ENCODE results near the gene NEURL4. TPM values are rescaled to one million over a fixed set of nuclear protein-coding genes. Genes with fewer than 3 reads are reported as not detected.
"Not testable (repeated sequence)": the region's sequence is repeated elsewhere in the genome, so short reads cannot be mapped to it uniquely, and the experiment has no call there.

NEURL4 gene
- 44.8 TPM for total RNA-seq

DNA sequence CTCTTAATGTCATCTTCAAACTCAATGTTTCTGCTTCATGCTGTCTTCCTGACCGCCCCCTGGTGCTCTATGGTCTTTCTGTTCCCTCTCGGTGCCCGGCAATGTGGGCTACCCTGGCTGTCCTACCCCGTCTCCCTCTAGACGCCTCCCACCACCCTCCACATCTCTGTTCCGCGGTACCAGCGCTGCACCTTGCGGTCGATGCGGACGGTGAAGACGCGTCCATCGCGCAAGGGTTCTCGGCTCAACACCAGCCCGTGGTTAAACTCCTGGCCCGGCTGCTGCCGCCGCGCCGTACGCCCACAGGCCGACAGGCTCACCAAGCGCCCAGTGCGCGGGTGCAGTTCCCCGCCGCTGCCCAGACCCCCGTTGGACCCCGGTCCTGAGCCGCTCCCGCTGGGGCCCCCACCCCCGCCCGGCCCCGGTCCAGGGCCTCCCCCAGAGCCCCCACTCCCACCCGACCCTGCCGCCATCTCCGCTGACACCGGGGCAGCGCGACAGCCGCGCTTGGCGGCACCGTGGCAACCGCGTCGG is at the start of gene NEURL4:
Gene NEURL4 (minus strand): TSS at position 496 of the 534 bp plus-strand sequence. CDS start 23 bp downstream, at position 473.
- FAIRE-seq, result no peak

DNA sequence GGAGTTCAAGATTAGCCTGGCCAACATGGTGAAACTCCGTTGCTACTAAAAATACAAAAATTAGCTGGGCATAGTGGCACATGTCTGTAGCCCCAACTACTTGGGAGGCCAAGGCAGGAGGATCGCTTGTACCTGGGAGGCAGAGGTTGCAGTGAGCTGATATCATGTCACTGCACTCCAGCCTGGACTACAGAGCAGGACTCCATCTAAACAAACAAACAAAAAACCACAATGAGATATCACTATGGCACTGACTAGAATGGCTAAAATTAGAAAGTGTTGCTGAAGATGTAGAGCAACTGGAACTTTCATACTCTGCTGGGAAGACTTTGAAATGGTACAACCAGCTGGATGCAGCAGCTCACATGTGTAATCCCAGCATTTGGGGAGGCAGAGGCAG is 45.2 kb upstream of the NEURL4 start:
- FAIRE-seq (no peak), DNase-seq (ENCODE audit: low spot score in 2 of 2) (no peak)

More for the DNA sequence above, at the start of gene NEURL4:
- DNase-seq (ENCODE audit: low spot score in 2 of 2), result peak in 1 of 2 donors; percentile 55

DNA sequence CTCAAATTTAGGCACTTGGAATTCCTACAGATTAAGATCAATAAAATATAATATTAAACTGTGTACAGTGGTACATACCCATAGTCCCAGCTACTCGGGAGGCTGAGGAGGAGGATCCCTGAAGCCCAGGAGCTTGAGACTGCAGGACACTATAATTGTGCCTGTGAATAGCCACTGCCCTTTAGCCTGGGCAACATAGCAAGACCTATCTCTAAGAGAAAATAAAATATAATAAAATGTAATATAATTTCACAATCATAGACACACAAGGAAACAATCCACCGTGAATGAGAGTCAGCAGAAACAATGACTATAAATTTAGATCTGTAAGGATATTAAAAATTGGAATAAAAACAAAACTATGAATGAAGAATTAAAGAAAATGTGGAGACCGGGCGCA is 41.7 kb upstream of the NEURL4 start:
- FAIRE-seq (no peak), DNase-seq (ENCODE audit: low spot score in 2 of 2) (no peak)

DNA sequence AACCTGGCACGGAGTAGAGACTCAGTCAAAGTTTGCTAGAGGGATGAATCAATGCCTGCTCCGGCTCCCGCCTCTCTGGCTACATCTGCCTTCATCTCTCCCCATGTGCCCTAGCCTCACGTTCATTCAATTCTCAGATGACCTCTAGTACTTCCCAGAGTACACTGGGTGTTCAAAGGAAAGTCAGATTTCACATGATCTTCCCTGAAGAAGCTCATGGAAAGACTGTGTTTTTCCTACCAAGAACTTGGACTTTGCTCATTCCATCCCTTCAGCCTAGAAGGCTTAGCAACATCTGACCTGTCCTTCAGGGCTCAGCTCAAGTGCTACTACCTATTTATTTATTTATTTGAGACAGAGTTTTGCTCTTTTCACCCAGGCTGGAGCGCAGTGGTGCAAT is 40.7 kb upstream of the NEURL4 start:
- FAIRE-seq (no peak), DNase-seq (ENCODE audit: low spot score in 2 of 2) (no peak)

DNA sequence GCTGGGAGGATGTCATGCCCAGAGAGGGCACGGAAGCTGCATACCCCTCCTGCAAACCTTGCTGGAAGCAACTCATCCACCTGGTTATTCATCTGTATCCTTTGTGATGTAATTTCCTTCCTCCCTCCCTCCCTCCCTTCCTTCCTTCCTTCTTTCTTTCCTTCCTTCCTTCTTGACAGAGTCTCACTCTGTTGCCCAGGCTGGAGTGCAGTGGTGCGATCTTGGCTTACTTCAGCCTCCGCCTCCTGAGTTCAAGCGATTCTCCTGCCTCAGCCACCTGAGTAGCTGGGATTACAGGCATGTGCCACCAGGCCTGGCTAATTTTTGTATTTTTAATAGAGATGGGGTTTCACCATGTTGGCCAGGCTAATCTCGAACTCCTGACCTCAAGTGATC is 39.5 kb upstream of the NEURL4 start:
- DNase-seq (ENCODE audit: low spot score in 2 of 2); FAIRE-seq: not testable (repeated sequence)

DNA sequence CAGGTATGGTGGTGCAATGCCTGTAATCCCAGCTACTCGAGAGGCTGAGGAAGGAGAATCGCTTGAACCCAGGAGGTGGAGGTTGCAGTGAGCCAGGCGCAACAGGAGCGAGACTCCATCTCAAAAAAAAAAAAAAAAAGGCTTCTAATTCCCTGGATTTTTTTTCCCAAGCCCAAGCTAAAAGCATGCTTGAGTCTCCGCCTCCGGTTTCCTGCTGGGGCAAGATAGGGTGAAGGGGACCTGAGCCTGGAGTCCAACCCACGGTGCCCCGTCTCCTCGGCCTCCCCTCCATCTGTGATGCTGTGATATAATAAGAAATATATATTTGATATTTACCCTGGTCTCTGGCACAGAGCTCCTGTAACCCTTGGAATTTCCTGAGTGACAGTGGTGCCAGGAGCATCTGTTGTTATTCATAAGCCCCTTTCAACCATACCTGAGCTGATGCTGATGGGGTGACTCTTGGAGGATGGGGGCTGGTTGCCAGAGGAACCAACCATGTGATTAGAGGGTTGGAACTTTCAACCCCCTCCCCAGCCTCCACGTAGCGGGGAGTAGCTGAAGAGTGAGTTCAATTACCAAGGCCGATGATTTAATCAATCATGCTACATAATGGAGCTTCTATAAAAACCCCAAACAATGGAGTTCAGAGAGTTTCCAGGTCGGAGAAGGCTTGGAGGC is 38.9 kb upstream of the NEURL4 start:
- DNase-seq (ENCODE audit: low spot score in 2 of 2) (no peak), FAIRE-seq (no peak)

DNA sequence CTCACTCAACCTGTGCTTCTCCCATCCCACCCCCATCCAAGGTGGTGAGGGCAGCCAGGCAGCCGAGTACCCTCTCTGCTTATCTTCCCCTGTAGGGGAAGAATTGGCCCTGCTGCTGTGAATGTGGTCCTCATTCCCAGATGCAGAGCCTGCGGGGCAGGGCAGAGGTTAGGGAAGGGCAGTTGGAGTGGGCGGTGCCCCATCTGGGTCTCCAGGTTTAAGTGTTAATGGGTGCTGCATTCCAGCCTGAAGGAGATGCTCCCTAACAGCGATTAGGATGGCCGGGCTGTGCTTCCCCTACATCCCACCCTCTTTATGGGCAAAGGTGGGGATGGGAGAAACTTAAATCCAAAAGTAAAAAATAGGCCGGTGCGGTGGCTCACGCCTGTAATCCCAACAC is 37.9 kb upstream of the NEURL4 start:
- no peak for FAIRE-seq

DNA sequence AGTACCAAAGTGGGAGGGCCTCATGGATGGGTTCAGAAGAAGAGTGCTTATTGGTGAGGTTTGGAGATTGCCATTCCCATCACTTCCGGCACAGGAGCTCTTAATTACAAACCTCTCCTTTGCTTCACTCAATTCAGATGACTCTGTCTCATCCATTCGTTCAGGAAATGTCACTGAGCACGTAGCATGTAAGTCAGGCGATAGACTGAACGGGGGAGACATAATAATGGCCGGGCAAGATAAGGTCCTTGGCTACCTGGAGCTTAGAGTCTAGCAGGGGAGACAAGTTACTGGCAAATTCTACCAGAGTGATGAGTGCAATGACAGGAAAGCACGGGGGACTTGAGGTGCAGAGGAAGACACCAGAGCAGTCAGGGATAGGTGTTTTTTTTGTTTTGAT is 36.8 kb upstream of the NEURL4 start:
- not testable (repeated sequence) for FAIRE-seq; DNase-seq (ENCODE audit: low spot score in 2 of 2)

More for the DNA sequence above, 37.9 kb upstream of the NEURL4 start:
- no peak for DNase-seq (ENCODE audit: low spot score in 2 of 2)

DNA sequence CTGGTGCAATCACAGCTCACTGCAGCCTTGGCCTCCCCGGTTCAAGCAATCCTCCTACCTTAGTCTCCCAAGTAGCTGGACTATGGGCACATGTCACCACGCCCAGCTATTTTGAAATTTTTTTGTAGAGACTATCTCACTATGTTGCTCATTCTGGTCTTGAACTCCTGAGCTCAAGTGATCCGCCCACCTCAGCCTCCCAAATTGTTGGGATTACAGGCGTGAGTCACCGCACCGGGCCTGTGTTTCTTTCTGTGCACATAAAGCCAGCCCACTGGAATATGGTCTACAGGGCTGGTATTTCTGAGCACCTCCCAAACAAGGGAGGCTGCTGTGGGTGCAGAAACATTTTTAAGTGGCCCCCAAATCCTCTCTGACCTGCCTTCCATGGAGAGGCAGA is 34.2 kb upstream of the NEURL4 start:
- no peak for FAIRE-seq
- no peak for DNase-seq (ENCODE audit: low spot score in 2 of 2)

DNA sequence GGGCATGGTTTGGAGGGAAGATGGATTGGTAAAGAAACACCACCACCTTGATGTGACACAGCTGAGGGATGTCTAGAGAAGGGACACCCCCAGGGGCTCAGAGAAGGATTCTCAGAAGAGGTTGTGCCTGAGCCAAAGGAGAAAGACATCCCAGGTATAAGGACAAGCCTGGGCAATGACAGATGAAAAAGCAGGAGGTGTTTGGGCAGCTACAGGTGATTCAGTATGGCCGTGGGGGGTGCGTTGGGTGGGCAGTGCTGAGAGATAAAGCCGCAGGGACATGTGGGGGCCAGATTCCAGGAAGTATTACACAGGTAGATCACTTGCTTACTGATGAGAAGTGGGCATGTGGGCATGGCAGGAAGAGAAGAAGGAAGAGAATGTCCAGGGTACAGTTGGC is 32.8 kb upstream of the NEURL4 start:
- FAIRE-seq (no peak), DNase-seq (ENCODE audit: low spot score in 2 of 2) (no peak)

DNA sequence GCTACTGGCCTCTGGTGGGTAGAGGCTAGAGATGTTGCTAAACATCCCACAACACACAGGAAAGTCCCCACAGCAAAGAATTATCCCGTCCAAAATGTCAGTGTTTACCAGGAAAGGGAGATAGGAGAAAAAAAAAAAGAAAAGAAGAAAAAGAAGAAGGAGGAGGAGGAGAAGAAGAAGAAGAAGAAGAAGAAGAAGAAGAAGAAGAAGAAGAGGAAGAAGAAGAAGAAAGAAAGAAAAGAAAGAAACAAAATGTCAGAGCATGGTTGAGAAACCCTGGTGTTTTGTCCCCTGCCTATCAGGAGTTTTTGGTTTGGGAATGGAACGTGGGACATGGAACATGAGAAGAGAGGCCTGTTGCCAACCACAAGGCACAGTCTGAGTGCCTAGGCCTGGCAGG is 28.2 kb upstream of the NEURL4 start:
- no peak for FAIRE-seq
- no peak for DNase-seq (ENCODE audit: low spot score in 2 of 2)

DNA sequence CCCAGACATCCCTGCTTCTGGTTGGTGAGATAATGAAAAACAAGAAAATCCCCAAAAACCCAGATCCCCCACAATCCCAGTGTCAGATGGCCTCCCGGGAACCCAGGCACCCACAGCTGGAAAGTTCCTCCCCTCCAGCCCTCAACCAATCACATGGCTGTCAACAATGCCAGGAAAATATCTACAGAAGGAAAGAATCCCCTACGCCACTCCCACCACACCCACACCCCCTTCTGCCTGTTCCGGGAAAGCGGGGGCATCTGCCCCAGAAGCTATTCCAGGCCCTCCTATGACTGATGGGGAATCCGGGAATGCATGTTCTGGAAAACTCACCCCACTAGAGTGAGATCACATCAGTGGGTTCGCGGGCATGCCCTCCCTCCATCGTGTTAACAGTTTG is 27.6 kb upstream of the NEURL4 start:
- DNase-seq (ENCODE audit: low spot score in 2 of 2), result no peak
- FAIRE-seq, result no peak

DNA sequence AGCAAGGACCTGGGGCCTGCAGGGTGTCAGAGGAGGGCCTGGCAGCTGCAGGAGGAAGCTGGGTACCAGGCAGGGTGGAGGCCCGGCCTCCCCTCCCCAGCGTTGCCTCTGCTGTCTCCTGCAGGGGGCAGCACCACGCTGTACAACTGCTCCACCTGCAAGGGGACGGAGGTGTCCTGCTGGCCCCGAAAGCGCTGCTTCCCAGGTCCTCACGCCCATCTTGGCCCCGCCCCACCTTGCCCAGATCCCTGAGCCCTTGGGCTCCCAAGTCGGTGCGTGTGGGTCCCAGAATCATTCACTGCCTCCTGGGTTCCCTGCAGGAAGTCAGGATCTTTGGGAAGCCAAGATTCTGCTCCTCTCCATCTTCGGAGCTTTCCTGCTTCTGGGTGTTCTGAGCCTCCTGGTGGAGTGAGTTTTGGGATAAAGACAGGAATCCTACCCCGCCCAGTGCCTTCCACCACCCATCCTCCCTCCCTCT is 27.0 kb upstream of the NEURL4 start:
- peak; percentile 59 to 67 for DNase-seq (ENCODE audit: low spot score in 2 of 2)
- no peak for FAIRE-seq

DNA sequence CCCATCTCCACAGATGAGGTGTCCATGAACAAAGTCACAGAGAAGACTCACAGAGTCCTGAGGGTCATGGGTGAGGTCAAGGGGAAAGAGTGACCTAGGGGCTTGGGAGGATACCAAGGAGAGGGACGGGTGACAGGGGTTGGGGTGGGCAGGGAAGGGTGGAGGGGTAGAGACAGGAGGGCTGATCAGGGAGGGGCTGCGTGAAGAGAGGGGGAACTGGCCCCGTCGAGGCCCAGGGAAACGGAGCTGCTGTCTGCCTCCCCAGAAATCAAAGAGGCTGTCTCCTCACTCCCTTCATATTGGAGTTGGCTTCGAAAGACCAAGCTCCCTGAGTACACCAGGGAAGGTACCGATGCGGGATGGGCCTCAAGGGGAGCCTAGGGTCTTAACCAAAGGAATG is 26.4 kb upstream of the NEURL4 start:
- FAIRE-seq (no peak), DNase-seq (ENCODE audit: low spot score in 2 of 2) (no peak)

DNA sequence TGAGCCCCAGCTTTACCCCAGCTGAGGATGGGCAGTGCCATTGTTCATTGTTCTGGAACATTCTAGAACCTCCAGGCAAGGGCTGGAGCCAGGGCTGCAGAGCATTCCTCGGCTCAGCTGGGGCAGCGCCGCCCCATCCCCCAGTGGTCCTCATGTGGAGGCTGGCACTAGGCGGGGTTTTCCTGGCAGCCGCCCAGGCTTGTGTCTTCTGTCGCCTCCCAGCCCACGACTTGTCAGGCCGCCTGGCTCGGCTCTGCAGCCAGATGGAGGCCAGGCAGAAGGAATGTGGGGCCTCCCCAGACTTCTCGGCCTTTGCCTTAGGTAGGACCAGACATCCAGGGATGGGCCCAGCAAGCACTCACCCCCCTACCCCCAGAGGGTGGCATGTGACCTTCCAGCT is 25.9 kb upstream of the NEURL4 start, which contains the start of gene TMEM95:
Gene TMEM95 (plus strand): TSS at position 104 of the 400 bp plus-strand sequence. CDS start 49 bp downstream, at position 153.
- DNase-seq (ENCODE audit: low spot score in 2 of 2) (peak; percentile 60 to 64), FAIRE-seq (no peak)

DNA sequence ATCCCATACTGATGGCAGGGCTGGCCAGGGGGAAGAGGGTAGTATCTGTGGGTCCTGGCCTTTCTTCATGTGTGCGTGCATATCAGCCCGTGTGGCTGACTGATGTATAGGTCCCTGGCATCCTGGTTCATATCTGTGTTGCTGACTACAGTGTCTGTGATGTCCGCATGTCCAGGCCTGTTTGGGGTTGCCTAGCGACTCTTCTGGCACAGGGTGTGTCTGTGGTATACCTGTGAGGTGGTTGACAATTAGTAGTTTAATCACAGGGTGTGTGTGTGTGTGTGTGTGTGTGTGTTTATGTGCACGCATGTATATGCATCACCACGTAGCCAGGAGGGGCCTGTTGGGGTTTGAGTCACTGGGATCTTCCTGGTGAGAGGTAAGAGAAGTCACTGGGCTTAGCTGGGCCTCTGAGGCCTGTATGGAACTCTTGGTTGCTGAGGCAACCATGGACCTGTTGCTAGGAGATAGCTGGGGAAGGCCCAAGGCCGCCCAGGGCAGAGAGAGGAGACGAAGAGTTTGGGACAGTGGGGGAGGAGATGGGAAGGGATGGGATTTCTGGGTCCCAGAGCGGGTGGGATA is 25.2 kb upstream of the NEURL4 start:
- no peak for FAIRE-seq

DNA sequence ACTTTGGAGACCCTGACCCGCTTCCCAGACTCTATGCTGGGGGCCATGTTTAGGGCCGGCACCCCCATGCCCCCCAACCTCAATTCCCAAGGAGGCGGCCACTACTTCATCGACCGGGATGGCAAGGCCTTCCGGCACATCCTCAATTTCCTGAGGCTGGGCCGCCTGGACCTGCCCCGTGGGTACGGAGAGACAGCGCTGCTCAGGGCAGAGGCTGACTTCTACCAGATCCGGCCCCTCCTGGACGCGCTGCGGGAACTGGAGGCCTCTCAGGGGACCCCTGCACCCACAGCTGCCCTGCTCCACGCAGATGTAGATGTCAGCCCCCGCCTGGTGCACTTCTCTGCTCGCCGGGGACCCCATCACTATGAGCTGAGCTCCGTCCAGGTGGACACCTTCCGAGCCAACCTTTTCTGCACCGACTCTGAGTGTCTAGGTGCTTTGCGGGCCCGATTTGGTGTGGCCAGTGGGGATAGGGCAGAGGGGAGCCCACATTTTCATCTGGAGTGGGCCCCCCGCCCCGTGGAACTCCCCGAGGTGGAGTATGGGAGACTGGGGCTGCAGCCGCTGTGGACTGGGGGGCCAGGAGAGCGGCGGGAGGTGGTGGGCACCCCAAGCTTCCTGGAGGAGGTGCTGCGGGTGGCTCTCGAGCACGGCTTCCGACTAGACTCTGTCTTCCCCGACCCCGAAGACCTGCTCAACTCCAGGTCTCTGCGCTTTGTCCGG is 23.9 kb upstream of the NEURL4 start:
- DNase-seq (ENCODE audit: low spot score in 2 of 2) (no peak), FAIRE-seq (no peak)

More for the DNA sequence above, 25.2 kb upstream of the NEURL4 start:
- no peak for DNase-seq (ENCODE audit: low spot score in 2 of 2)

DNA sequence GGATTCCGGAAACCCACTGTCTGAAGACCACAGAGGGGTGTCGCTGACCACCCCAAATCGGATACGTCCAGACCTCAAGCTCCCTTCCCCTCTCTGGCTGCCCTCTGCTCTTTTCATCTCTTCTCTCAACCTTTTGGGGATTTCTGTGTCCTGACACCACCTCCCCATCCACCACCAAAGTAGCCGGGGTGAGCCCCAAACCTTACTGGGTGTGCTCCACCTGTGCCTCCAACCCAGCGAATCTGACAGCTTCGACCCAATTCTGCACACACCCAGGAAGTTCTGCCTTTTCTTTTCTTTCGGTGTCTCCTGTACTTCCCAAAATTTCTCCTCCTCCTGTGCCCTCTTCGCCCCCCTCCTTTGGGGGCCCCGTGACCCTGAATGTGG is 23.4 kb upstream of the NEURL4 start:
- no peak for FAIRE-seq
- no peak for DNase-seq (ENCODE audit: low spot score in 2 of 2)

DNA sequence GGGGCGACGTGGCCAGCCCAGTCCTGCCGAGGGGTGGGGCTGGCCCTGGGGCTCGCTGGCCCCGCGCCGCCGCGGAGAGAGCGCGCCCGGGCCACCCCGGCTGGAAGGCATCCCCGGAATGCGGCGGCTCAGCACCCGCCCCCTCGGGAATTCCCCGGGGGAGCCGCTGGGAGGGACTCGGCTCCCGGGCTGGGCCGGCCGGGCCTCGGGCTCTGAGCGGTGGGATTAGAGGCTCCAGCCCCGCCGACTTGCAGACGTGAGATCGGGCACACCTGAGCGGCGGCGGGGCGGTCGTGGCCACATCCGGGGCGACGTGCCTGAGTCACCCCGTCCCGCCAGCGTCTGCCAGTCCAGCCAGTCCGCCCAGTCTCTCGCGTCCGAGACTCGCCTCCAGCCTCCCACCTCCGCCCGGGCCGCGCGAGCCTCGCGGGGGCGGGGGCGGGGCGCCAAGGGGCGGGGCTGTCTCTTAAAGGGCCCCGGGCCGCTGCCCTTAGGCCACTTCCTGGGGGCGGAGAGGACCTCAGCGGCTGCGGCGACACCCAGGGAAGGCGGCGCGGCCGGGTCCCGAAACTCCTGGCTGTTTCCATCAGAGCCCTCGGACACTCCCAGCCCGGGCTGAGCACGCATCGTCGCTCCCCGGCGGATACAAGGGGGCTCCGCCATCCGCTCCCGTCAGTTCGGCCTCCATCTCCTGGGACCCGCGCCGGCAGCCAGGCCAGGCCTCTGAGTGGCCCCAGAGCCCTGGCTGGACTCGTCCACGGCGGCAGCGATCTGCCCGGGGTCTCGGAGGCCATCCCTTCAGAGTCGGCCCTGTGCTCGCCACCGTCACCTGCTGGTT is 22.7 kb upstream of the NEURL4 start, which contains the start of gene KCTD11:
Gene KCTD11 (plus strand): TSS at position 498 of the 838 bp plus-strand sequence.
- FAIRE-seq, result no peak

More for the DNA sequence above, 22.7 kb upstream of the NEURL4 start, which contains the start of gene KCTD11:
- DNase-seq (ENCODE audit: low spot score in 2 of 2), result peak; percentile 92 to 93

Measured in frontal cortex (tissue), 4 donors.